Cerebellar nuclear complex (tissue), 1 donor: ENCODE data around the gene TM4SF4.

Experiments
- DNase-seq, 2 experiments: peaks; one replicate each; lab custom pipeline; 2025; lab: John Stamatoyannopoulos, UW

The TM4SF4 gene

GRCh38 chr3:149455366-149455765 is 19.1 kb upstream of the TM4SF4 start:
- no peak for DNase-seq

- DNase-seq, result no peak
Observed at GRCh38 chr3:149455989-149456388, 18.5 kb upstream of the TM4SF4 start.

DNA sequence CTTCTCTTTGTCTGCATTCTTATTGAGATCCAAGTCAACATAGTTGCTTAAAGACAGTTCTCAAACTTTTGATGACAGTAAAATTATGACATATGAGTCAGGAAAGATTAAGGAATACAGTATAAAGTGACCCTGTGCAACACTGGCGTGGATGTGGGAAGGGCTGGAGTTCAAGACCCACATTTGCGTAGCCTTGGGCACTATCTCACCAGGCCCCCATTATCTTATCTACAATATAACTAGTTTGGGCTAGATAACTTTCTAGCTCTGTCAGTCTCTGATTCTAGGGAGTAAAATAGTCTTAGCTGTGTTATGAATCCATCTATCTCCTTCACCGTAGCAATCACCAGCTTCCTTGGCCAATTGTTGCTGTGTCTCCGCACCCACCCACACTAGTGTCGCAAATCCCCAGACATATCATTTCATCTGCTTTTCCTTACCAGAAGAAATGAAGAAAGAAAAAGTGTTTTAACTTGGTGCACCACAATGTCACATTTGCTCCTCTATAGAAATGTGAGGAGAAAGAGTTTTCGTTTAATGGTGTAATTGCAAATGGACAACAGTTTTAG is 14.9 kb upstream of the TM4SF4 start:
- DNase-seq, result no peak

- DNase-seq, result no peak
Observed at GRCh38 chr3:149460117-149460516, 14.4 kb upstream of the TM4SF4 start.

- no peak for DNase-seq
Observed at GRCh38 chr3:149462051-149462450, 12.4 kb upstream of the TM4SF4 start.

GRCh38 chr3:149462581-149463011 is 11.9 kb upstream of the TM4SF4 start:
- DNase-seq, result no peak

- no peak for DNase-seq
Observed at GRCh38 chr3:149463921-149464320, 10.6 kb upstream of the TM4SF4 start.

GRCh38 chr3:149464542-149465328 is 9.8 kb upstream of the TM4SF4 start:
- DNase-seq, result no peak

- DNase-seq, result no peak
Observed at GRCh38 chr3:149465351-149465883, 9.1 kb upstream of the TM4SF4 start.

- no peak for DNase-seq
Observed at GRCh38 chr3:149466192-149466591, 8.3 kb upstream of the TM4SF4 start.

GRCh38 chr3:149468504-149469212 is 5.8 kb upstream of the TM4SF4 start:
- DNase-seq, result no peak

DNA sequence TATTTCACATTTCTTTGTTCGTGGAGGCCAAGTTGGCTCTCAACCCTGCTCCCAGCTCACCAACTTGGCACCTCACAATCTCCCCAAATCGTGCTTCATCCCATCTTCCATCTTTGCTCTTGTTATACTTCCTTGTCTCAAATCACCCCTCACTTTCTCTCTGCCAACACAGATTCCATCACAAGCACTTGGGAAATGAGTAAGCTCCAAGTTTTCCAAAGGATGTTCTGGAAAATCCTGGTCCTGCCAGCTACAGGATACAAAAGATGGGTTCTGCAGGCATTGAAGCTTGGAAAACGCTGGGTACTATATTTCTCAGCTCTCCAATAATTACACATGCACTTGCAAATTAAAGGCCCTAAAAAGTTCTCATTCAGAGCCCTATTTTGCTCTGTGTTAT is 4.1 kb upstream of the TM4SF4 start:
- DNase-seq, result no peak

DNA sequence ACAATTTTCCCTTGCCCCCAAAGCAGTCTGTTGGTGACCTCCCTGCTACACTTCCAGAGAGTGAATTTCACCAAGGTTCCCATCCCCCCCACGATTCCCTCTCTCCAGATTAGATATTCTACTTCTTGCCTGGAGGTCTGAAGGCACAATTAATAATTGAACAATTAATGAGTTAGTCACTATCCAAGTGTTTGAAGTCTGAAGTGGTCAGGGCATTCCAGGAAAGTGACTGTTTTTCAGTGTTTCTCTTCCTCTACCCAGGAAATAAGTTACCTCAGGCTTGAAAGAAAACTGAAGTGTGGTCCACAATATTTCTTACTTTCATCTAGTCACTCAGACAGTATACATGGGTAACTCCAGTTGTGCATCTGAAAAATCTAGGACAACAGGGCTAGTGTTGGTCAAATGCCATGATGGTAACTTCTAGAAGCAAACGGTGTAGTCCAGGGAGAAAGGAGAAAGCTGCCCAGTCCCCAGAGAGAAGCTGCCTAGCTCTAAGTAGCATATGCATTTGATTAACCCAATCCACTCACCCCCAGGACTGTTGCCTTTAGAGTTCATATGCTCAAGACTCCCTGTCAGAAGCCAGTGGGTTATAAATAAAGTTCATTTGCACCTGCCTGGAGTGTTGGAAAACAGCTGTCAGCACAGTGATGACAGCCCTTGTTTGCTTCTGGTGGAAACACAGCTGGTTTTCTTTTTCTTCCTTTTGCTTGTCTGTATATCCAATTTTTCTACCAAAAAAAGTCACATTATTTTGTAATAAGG is 2.3 kb upstream of the TM4SF4 start:
- DNase-seq, result no peak

- no peak for DNase-seq
Observed at GRCh38 chr3:149473357-149474249, 894 bp upstream of the TM4SF4 start.

- DNase-seq, result no peak
Observed at GRCh38 chr3:149475451-149476060, 1.1 kb downstream of the TM4SF4 start.

DNA sequence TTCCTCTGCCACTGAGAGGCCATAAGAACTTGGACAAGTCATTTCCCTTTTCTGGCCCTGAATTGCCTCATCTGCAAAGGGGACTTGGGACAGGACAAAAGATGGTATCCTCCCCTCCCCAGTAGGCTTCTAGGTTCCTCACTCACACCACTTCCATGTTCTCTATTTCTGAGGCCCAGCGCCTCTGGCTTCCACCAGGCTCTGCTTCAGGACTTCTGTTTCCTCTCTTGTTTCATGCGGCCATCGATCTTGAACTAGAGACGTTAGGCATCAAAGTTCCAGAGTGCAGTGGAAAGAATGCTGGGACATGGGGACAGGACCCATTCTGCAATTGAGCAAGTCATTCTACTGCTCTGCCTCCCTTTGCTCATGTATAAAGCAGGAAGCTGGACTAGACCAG is 1.7 kb downstream of the TM4SF4 start:
- no peak for DNase-seq

DNA sequence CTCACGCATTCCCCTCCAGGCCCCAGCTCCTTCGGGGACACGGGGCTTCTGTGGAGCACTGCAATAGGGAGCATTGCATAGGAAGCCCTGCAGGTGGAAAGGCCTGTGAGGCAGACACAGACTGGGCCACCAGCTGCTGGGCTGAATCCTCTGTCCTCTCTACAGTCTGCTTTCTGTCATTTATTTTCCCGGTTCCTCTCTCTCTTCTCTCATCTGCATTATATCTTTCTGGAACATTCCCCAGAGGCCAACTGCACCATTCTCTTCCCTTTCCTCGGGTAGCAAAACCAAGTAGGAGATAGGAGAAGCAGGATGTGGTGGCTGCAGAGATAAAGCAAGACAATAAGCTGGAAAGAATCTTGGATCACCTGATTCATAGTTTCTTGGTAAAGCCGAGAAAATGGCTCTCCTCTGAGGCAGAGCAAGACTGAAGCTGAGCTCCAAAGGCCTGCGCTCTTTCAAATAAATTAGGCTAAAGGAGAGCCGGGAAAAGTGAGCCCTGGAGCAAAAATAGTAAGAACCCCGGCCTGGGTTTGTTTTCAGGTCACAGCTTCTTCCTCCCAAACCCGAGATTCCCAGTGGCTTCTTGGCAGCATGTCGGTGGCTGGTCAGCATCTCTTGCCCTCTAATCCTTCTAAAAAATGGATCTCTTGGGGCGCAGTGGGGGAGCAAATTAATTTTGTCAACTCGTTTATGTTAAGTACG is 5.3 kb downstream of the TM4SF4 start:
- DNase-seq, result no peak

DNA sequence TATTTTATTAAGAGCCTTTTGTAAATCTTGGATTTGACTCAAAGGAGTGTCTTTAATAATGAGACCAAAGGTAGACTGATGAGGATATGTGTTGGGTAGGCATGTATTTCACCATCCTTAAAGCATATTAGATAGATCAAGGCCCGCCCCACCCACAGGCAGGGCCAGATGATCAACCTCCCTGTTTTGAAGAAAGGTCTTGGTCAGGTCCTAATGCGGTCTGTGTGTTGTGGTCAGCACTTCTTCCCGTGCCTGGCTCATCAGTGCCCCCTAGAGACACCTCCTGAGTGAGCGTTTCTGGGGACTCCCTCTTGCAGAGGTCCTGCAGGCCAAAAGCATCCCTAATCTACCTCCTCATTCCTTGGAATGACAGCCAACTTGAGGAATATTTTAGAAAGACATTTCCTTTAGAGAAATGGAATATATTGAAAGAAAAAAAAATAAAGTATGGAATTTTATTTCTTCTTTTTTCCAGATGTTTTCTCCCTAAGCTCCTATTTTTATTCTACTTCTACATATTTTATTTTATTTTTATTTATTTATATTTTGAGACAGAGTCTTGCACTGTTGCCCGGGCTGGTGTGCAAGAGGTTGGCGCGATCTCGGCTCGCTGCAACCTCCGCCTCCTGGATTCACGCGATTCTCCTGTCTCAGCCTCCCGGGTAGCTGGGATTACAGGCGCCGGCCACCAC is 6.0 kb downstream of the TM4SF4 start:
- no peak for DNase-seq

DNA sequence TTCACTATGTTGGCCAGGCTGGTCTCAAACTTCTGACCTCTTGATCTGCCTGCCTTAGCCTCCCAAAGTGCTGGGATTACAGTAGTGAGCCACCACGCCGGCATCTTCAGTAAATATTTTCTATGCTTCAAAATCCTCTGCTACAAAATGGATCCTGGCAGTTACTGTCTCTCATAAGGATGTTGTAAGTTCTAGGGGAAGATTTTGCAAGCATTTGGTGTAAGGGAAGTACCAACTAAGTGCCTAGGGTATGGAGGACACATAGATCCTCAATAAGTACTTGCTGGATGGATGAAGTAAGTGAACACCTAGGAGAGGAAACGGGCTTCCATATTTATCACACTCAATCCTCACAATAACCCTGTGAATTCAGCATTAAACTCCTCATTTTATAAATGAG is 6.6 kb downstream of the TM4SF4 start:
- no peak for DNase-seq
